HEK293T (cell line): Measurements from ENCODE around the gene TTK.

ENCODE experiments used
- ARNT ChIP-seq: fragments of 450-650 bp; IDR thresholded peaks from 2 replicates; pipeline ENCODE4 v1.6.1; 2017; ENCODE audit warnings: mild to moderate bottlenecking
- BHLHE40 ChIP-seq: fragments of 450-650 bp; IDR thresholded peaks from 2 replicates; pipeline ENCODE4 v1.6.1; 2016; ENCODE audit warnings: mild to moderate bottlenecking, moderate library complexity, borderline replicate concordance
- ELF4 ChIP-seq: fragments of 450-650 bp; IDR thresholded peaks from 2 replicates; pipeline ENCODE4 v1.6.1; 2017; ENCODE audit warnings: antibody characterized with exemption
- FOXA1 ChIP-seq: fragments of 450-650 bp; IDR thresholded peaks from 2 replicates; pipeline ENCODE4 v1.6.1; 2016; ENCODE audit warnings: mild to moderate bottlenecking
- FOXM1 ChIP-seq: fragments of 450-650 bp; IDR thresholded peaks from 2 replicates; pipeline ENCODE4 v1.6.1; 2017; ENCODE audit warnings: mild to moderate bottlenecking, borderline replicate concordance
- HDGF ChIP-seq: fragments of 450-650 bp; IDR thresholded peaks from 2 replicates; pipeline ENCODE4 v1.6.1; 2017; ENCODE audit warnings: antibody characterized with exemption, borderline replicate concordance
- LEF1 ChIP-seq: fragments of 450-650 bp; IDR thresholded peaks from 2 replicates; pipeline ENCODE4 v1.6.1; 2017; ENCODE audit warnings: mild to moderate bottlenecking, borderline replicate concordance
- NFRKB ChIP-seq: fragments of 450-650 bp; IDR thresholded peaks from 2 replicates; pipeline ENCODE4 v1.6.1; 2016; ENCODE audit warnings: mild to moderate bottlenecking, moderate library complexity
- PKNOX1 ChIP-seq: fragments of 450-650 bp; IDR thresholded peaks from 2 replicates; pipeline ENCODE4 v1.6.1; 2016
- SP1 ChIP-seq: fragments of 450-650 bp; IDR thresholded peaks from 2 replicates; pipeline ENCODE4 v1.6.1; 2017
- SUZ12 ChIP-seq: fragments of 450-650 bp; IDR thresholded peaks from 2 replicates; pipeline ENCODE4 v1.6.1; 2016; ENCODE audit warnings: mild to moderate bottlenecking
- TARDBP ChIP-seq: fragments of 450-650 bp; IDR thresholded peaks from 2 replicates; pipeline ENCODE4 v1.6.1; 2016

- TF ChIP-seq HDGF (no peak), BHLHE40 (no peak), FOXA1 (no peak), ELF4 (no peak), SP1 (no peak), TARDBP (no peak), SUZ12 (no peak), ARNT (no peak), FOXM1 (no peak), NFRKB (no peak), LEF1 (no peak), PKNOX1 (no peak)
Measured at GRCh38 chr6:79993911-79994309, 10.5 kb upstream of the TTK start.
